Forelimb muscle (tissue), 1 donor: ENCODE measurements around the gene MYO9B. TPM values are rescaled to one million over a fixed set of nuclear protein-coding genes. Genes with fewer than 3 reads are reported as not detected.

ENCODE experiments used
- DNase-seq: peaks from one replicate; pipeline ENCODE4 v3.0.0-alpha.2; 2013; ENCODE audit warnings: low read depth
- polyA plus RNA-seq: library from polyadenylated mRNA; unstranded; fragments of 120-200 nt; gene quantifications from one replicate; pipeline ENCODE4 v1.2.1, GENCODE V29; 2013; ENCODE audit not compliant: insufficient read length

Gene MYO9B
- polyA plus RNA-seq, 1 donor: 32.6 TPM

DNA sequence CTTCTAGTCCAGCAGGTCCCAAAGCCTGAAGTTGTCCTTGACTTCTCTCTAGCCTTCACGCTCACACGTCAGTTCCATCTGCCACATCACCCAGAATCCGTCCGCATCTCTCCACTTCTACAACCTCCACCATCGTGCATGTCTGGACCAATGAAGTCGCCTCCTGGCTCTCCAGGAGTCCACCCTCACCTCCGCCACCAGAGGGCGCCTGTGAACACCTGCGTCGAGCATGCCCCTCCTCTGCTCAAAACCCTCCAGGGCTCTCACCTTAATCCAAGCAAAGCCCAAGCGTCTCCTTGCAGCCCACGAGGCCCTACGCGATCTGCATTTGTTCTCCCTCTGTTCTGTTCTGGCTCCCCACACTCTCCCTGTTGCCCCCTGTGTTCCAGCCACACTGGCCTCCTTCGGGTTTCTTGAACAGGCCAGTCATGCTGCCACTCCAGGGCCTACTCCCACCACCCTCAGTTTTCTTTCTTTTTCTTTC lies 185.3 kb downstream of the MYO9B start:
- no peak for DNase-seq

- no peak for DNase-seq
Observed at GRCh38 chr19:17262557-17262956, 187.0 kb downstream of the MYO9B start.

Other genes starting within 250 kb of the MYO9B start
- gene SIN3B, start 246.4 kb upstream of the MYO9B start, polyA plus RNA-seq: 37.4 TPM
- 0.19 TPM for gene F2RL3, start 186.8 kb upstream of the MYO9B start, polyA plus RNA-seq
- gene CPAMD8, start 49.0 kb upstream of the MYO9B start, polyA plus RNA-seq: 2.4 TPM
- 9.1 TPM for gene HAUS8, start 325 bp upstream of the MYO9B start, polyA plus RNA-seq
- 31.6 TPM for gene USE1, start 139.6 kb downstream of the MYO9B start, polyA plus RNA-seq
- 8.8 TPM for gene OCEL1, start 150.4 kb downstream of the MYO9B start, polyA plus RNA-seq
- gene NR2F6, start 170.1 kb downstream of the MYO9B start, polyA plus RNA-seq: 30.0 TPM
- gene USHBP1, start 189.0 kb downstream of the MYO9B start, polyA plus RNA-seq: 5.6 TPM
- 77.1 TPM for gene BABAM1, start 191.7 kb downstream of the MYO9B start, polyA plus RNA-seq
- 1.8 TPM for gene ANKLE1, start 206.1 kb downstream of the MYO9B start, polyA plus RNA-seq
- gene ABHD8, start 227.6 kb downstream of the MYO9B start, polyA plus RNA-seq: 7.9 TPM
- gene MRPL34, start 230.1 kb downstream of the MYO9B start, polyA plus RNA-seq: 28.3 TPM
- 34.8 TPM for gene DDA1, start 233.8 kb downstream of the MYO9B start, polyA plus RNA-seq